GM19467 (cell line): ENCODE results near the gene ZKSCAN5.
"Not testable (repeated sequence)": the region's sequence is repeated elsewhere in the genome, so short reads cannot be mapped to it uniquely, and the experiment has no call there.

Experiments
- ATAC-seq: cut with Tn5 transposase; IDR thresholded peaks from one replicate; pipeline ENCODE4 v1.9.1; 2021; ENCODE audit warnings: mild to moderate bottlenecking, moderate library complexity; ENCODE audit not compliant: unreplicated experiment

Gene ZKSCAN5

GRCh38 chr7:99580778-99581332 is 76.4 kb downstream of the ZKSCAN5 start:
- ATAC-seq = not testable (repeated sequence)
